Measurements from ENCODE around the gene ACSS1. TPM values are rescaled to one million over a fixed set of nuclear protein-coding genes. Genes with fewer than 3 reads are reported as not detected.
"Not testable (repeated sequence)": the region's sequence is repeated elsewhere in the genome, so short reads cannot be mapped to it uniquely, and the experiment has no call there.

ACSS1 gene
- total RNA-seq, 1 donor from 2014 or later: 9.4 TPM

- DNase-seq (ENCODE audit: low read depth in 2 of 2): no peak
These were observed 44.2 kb downstream of the ACSS1 start for GRCh38 chr20:25013478-25014380.

GRCh38 chr20:25012616-25013189 is 45.2 kb downstream of the ACSS1 start:
- no peak for DNase-seq (ENCODE audit: low read depth in 2 of 2)

GRCh38 chr20:25011831-25012241 is 46.1 kb downstream of the ACSS1 start:
- no peak for DNase-seq (ENCODE audit: low read depth in 2 of 2)

- DNase-seq (ENCODE audit: low read depth in 2 of 2): no peak
These were observed 46.7 kb downstream of the ACSS1 start for GRCh38 chr20:25011261-25011660.

GRCh38 chr20:25009218-25010145 is 48.5 kb downstream of the ACSS1 start:
- DNase-seq (ENCODE audit: low read depth in 2 of 2): no peak

GRCh38 chr20:25008388-25009217 is 49.3 kb downstream of the ACSS1 start:
- DNase-seq (ENCODE audit: low read depth in 2 of 2): no peak

- no peak for DNase-seq (ENCODE audit: low read depth in 2 of 2)
These were observed 50.2 kb downstream of the ACSS1 start for GRCh38 chr20:25007491-25008305.

- no peak for DNase-seq (ENCODE audit: low read depth in 2 of 2)
These were observed 51.3 kb downstream of the ACSS1 start for GRCh38 chr20:25006431-25007167.

- no peak for DNase-seq (ENCODE audit: low read depth in 2 of 2)
These were observed 52.3 kb downstream of the ACSS1 start for GRCh38 chr20:25005661-25006060.

GRCh38 chr20:25005220-25005619 is 52.7 kb downstream of the ACSS1 start:
- DNase-seq (ENCODE audit: low read depth in 2 of 2): no peak

- no peak for DNase-seq (ENCODE audit: low read depth in 2 of 2)
These were observed 54.9 kb downstream of the ACSS1 start for GRCh38 chr20:25003002-25003401.

- DNase-seq (ENCODE audit: low read depth in 2 of 2): not testable (repeated sequence)
These were observed 56.6 kb downstream of the ACSS1 start for GRCh38 chr20:25001323-25001722.

GRCh38 chr20:25000268-25000801 is 57.6 kb downstream of the ACSS1 start:
- peak; percentile 74 to 95 for DNase-seq (ENCODE audit: low read depth in 2 of 2)

GRCh38 chr20:24999568-24999967 is 58.4 kb downstream of the ACSS1 start:
- DNase-seq (ENCODE audit: low read depth in 2 of 2): no peak

GRCh38 chr20:24998631-24999445 is 59.1 kb downstream of the ACSS1 start:
- no peak for DNase-seq (ENCODE audit: low read depth in 2 of 2)

- no peak for DNase-seq (ENCODE audit: low read depth in 2 of 2)
These were observed 59.8 kb downstream of the ACSS1 start for GRCh38 chr20:24998121-24998520.

GRCh38 chr20:24996449-24997377 is 61.2 kb downstream of the ACSS1 start:
- DNase-seq (ENCODE audit: low read depth in 2 of 2): no peak
